Measurements from ENCODE around the gene GMPR2. TPM values are rescaled to one million over a fixed set of nuclear protein-coding genes. Genes with fewer than 3 reads are reported as not detected.

Gene GMPR2
- total and polyA plus RNA-seq, 2 of the 13 experiments (the other 11 are each of a cell fraction or from before 2014, with no cell fraction given) = 210 to 273 TPM

- TF ChIP-seq DBP (CRISPR knock-in tag; IDR thresholded peaks at IDR 0.05; ENCODE audit: not compliant biosample characterization) (peak; percentile 85), ZBTB20 (CRISPR knock-in tag; IDR thresholded peaks at IDR 0.05; ENCODE audit: borderline replicate concordance, low read depth) (peak; percentile 83; the same call in 1 of the 2 replicates), THAP9 (CRISPR knock-in tag; IDR thresholded peaks at IDR 0.05; ENCODE audit: borderline replicate concordance) (peak; percentile 96), ZNF274 (CRISPR knock-in tag; IDR thresholded peaks at IDR 0.05) (peak; percentile 98), STAT6 (CRISPR knock-in tag; IDR thresholded peaks at IDR 0.05; ENCODE audit: borderline replicate concordance) (peak; percentile 100; the same call in 1 of the 2 replicates), FOXO4 (CRISPR knock-in tag; conservative IDR thresholded peaks at IDR 0.05) (no peak), ZFP90 (CRISPR knock-in tag; IDR thresholded peaks at IDR 0.05; ENCODE audit: borderline replicate concordance) (peak; percentile 99), ZIK1 (CRISPR knock-in tag; IDR thresholded peaks at IDR 0.05; ENCODE audit: borderline replicate concordance, low read depth) (peak; percentile 93; the same call in 1 of the 2 replicates), CENPX (CRISPR knock-in tag; IDR thresholded peaks at IDR 0.05) (no peak), NFYB (CRISPR knock-in tag; IDR thresholded peaks at IDR 0.05) (peak; percentile 60), ZKSCAN1 (IDR thresholded peaks at IDR 0.05; ENCODE audit: low read length) (peak; percentile 86; the same call in 1 of the 2 replicates), ZBTB38 (CRISPR knock-in tag; IDR thresholded peaks at IDR 0.05) (peak; percentile 92), IRF2 (CRISPR knock-in tag; IDR thresholded peaks at IDR 0.05) (peak; percentile 100), MTA1 (CRISPR knock-in tag; IDR thresholded peaks at IDR 0.05; ENCODE audit: borderline replicate concordance) (peak; percentile 92), RFX1 (IDR thresholded peaks at IDR 0.05) (peak; percentile 99), REPIN1 (CRISPR knock-in tag; IDR thresholded peaks at IDR 0.05; ENCODE audit: borderline replicate concordance, low read depth) (peak; percentile 100), ZNF510 (CRISPR knock-in tag; IDR thresholded peaks at IDR 0.05; ENCODE audit: low read depth) (peak; percentile 71; the same call in 1 of the 2 replicates), TRIM24 (CRISPR knock-in tag; IDR thresholded peaks at IDR 0.05) (no peak), ZNF747 (CRISPR knock-in tag; IDR thresholded peaks at IDR 0.05; ENCODE audit: borderline replicate concordance) (peak; percentile 100), SNAI1 (CRISPR knock-in tag; IDR thresholded peaks at IDR 0.05; ENCODE audit: borderline replicate concordance) (peak; percentile 99; the same call in 1 of the 2 replicates), ISL2 (CRISPR knock-in tag; IDR thresholded peaks at IDR 0.05) (peak; percentile 96)
These were observed 44.3 kb upstream of the GMPR2 start, which contains the start of gene IPO4 (continued) for GRCh38 chr14:24188251-24189058.
